ENCODE data around the gene C12orf50. TPM values are rescaled to one million over a fixed set of nuclear protein-coding genes. Genes with fewer than 3 reads are reported as not detected.

C12orf50 gene
- total and polyA plus RNA-seq, 2 of the 13 experiments (the other 11 are each of a cell fraction or from before 2014, with no cell fraction given) = not detected

GRCh38 chr12:87930627-87931026 is 98.6 kb downstream of the C12orf50 start:
- Histone ChIP-seq H3K27me3 (ENCODE audit: control insufficient read depth in 1 of 2, insufficient read depth in 2 of 2, low read length in 2 of 2) (no peaks in the 10 kb centered on the region), H3K4me1 (ENCODE audit: insufficient read depth, low read length) (no peaks in the 10 kb centered on the region), H3K9me3 (ENCODE audit: low read length) (no peaks in the 10 kb centered on the region), H3K4me3 (replicated peaks in 1 of 3; ENCODE audit: insufficient read depth in 1 of 3, low read depth in 2 of 3, low read length in 3 of 3) (no peak overlapping the region), H3K79me2 (ENCODE audit: insufficient read depth, low read length) (no peaks in the 10 kb centered on the region), H3K9ac (ENCODE audit: insufficient read depth, low read depth, low read length) (no peak overlapping the region), H4K20me1 (ENCODE audit: insufficient read depth, low read length) (no peaks in the 10 kb centered on the region), H3K27ac (ENCODE audit: extremely low read length, insufficient read depth, low read length) (no peak overlapping the region), H3K36me3 (replicated peaks in 1 of 2; ENCODE audit: control insufficient read depth in 1 of 2, insufficient read depth in 2 of 2, low read length in 2 of 2) (no peaks in the 10 kb centered on the region), H2AFZ (ENCODE audit: low read length) (no peak overlapping the region), H3K4me2 (ENCODE audit: low read depth, low read length) (no peak overlapping the region)
- DNase-seq (ENCODE audit: low spot score) (no peak), FAIRE-seq (no peak), ATAC-seq (no peak)
- ChIA-PET POLR2A (no interaction called here), CTCF (ENCODE audit: low intra/inter-chr PET ratio, low total read pairs) (no interaction called here)
- in situ Hi-C loops (cut with HindIII; ENCODE audit: extremely low pct_ligation_motif_present, low pct_unique_long_range_greater_than_20kb) = no loop called here
- 0% methylated on average over 1 of the region's 1 CpG for WGBS (ENCODE audit: low lambda C conversion rate)
- intact Hi-C loops (cut with micrococcal nuclease; ENCODE audit: unreplicated experiment) = no loop called here
- BruUV-seq (replicated peaks) = no TSS peak
- TF ChIP-seq RARG (CRISPR knock-in tag; IDR thresholded peaks at IDR 0.05; ENCODE audit: low read depth) = no peak
- TF ChIP-seq, protein P1, sequence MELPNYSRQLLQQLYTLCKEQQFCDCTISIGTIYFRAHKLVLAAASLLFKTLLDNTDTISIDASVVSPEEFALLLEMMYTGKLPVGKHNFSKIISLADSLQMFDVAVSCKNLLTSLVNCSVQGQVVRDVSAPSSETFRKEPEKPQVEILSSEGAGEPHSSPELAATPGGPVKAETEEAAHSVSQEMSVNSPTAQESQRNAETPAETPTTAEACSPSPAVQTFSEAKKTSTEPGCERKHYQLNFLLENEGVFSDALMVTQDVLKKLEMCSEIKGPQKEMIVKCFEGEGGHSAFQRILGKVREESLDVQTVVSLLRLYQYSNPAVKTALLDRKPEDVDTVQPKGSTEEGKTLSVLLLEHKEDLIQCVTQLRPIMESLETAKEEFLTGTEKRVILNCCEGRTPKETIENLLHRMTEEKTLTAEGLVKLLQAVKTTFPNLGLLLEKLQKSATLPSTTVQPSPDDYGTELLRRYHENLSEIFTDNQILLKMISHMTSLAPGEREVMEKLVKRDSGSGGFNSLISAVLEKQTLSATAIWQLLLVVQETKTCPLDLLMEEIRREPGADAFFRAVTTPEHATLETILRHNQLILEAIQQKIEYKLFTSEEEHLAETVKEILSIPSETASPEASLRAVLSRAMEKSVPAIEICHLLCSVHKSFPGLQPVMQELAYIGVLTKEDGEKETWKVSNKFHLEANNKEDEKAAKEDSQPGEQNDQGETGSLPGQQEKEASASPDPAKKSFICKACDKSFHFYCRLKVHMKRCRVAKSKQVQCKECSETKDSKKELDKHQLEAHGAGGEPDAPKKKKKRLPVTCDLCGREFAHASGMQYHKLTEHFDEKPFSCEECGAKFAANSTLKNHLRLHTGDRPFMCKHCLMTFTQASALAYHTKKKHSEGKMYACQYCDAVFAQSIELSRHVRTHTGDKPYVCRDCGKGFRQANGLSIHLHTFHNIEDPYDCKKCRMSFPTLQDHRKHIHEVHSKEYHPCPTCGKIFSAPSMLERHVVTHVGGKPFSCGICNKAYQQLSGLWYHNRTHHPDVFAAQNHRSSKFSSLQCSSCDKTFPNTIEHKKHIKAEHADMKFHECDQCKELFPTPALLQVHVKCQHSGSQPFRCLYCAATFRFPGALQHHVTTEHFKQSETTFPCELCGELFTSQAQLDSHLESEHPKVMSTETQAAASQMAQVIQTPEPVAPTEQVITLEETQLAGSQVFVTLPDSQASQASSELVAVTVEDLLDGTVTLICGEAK (IDR thresholded peaks at IDR 0.05) = no peak
- TF ChIP-seq, protein P1 (CRISPR knock-in tag; IDR thresholded peaks at IDR 0.05) = no peak
- TF ChIP-seq, protein P2, sequence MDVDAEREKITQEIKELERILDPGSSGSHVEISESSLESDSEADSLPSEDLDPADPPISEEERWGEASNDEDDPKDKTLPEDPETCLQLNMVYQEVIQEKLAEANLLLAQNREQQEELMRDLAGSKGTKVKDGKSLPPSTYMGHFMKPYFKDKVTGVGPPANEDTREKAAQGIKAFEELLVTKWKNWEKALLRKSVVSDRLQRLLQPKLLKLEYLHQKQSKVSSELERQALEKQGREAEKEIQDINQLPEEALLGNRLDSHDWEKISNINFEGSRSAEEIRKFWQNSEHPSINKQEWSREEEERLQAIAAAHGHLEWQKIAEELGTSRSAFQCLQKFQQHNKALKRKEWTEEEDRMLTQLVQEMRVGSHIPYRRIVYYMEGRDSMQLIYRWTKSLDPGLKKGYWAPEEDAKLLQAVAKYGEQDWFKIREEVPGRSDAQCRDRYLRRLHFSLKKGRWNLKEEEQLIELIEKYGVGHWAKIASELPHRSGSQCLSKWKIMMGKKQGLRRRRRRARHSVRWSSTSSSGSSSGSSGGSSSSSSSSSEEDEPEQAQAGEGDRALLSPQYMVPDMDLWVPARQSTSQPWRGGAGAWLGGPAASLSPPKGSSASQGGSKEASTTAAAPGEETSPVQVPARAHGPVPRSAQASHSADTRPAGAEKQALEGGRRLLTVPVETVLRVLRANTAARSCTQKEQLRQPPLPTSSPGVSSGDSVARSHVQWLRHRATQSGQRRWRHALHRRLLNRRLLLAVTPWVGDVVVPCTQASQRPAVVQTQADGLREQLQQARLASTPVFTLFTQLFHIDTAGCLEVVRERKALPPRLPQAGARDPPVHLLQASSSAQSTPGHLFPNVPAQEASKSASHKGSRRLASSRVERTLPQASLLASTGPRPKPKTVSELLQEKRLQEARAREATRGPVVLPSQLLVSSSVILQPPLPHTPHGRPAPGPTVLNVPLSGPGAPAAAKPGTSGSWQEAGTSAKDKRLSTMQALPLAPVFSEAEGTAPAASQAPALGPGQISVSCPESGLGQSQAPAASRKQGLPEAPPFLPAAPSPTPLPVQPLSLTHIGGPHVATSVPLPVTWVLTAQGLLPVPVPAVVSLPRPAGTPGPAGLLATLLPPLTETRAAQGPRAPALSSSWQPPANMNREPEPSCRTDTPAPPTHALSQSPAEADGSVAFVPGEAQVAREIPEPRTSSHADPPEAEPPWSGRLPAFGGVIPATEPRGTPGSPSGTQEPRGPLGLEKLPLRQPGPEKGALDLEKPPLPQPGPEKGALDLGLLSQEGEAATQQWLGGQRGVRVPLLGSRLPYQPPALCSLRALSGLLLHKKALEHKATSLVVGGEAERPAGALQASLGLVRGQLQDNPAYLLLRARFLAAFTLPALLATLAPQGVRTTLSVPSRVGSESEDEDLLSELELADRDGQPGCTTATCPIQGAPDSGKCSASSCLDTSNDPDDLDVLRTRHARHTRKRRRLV (CRISPR knock-in tag; IDR thresholded peaks at IDR 0.05) = no peak
- TF ChIP-seq ZNF547 (CRISPR knock-in tag; IDR thresholded peaks at IDR 0.05) = no peak
- TF ChIP-seq HNRNPUL1 (IDR thresholded peaks at IDR 0.05; ENCODE audit: low read depth, low read length) = no peak
- TF ChIP-seq ZSCAN30 (CRISPR knock-in tag; IDR thresholded peaks at IDR 0.05) = no peak
- no peak for TF ChIP-seq ZBTB21 (CRISPR knock-in tag; IDR thresholded peaks at IDR 0.05)
